GM21423 (cell line): Measurements from ENCODE around the gene NBPF15.
"Not testable (repeated sequence)": the region's sequence is repeated elsewhere in the genome, so short reads cannot be mapped to it uniquely, and the experiment has no call there.

Source experiments
- ATAC-seq: cut with Tn5 transposase; IDR thresholded peaks from one replicate; pipeline ENCODE4 v1.9.1; 2021; ENCODE audit warnings: mild to moderate bottlenecking, moderate library complexity; ENCODE audit not compliant: unreplicated experiment

Gene NBPF15, protein sequence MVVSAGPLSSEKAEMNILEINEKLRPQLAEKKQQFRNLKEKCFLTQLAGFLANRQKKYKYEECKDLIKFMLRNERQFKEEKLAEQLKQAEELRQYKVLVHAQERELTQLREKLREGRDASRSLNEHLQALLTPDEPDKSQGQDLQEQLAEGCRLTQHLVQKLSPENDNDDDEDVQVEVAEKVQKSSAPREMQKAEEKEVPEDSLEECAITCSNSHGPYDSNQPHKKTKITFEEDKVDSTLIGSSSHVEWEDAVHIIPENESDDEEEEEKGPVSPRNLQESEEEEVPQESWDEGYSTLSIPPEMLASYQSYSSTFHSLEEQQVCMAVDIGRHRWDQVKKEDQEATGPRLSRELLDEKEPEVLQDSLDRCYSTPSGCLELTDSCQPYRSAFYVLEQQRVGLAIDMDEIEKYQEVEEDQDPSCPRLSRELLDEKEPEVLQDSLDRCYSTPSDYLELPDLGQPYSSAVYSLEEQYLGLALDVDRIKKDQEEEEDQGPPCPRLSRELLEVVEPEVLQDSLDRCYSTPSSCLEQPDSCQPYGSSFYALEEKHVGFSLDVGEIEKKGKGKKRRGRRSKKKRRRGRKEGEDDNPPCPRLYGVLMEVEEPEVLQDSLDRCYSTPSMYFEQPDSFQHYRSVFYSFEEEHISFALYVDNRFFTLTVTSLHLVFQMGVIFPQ

DNA sequence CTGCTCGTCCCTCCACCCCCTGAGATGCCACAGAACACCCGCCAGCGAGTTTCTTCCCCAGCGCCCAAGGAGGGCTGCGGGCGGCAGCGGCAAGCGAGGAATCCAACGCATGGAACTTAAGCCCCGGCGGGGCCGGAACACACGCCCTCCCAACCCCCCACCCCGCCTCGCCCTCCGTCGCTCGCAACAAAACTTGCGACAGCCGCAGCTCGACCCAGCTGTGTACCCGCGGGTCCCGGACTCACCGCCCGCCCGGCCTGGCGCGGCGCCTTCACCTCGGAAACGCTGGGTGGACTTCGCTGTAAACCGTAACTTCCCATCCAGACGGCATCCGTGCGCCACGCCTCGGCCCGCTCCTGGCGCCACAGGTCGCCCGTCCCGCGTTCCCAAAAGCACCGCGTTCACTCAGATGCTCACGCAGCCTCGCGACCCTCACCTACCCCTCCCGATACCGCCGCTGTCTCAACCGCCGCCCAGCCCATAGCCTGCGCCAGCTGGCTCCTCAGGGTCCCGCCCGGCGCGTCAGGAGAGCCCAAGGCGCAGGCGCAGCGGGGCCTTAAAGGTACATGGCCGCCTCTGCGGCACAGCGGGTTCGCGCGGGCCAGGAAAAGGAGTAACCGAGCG is at the start of gene NBPF15:
Gene NBPF15 (minus strand): TSS at position 534 of the 624 bp plus-strand sequence. CDS start 21,666 bp downstream, outside the sequence.
- peak; percentile 98 for ATAC-seq

DNA sequence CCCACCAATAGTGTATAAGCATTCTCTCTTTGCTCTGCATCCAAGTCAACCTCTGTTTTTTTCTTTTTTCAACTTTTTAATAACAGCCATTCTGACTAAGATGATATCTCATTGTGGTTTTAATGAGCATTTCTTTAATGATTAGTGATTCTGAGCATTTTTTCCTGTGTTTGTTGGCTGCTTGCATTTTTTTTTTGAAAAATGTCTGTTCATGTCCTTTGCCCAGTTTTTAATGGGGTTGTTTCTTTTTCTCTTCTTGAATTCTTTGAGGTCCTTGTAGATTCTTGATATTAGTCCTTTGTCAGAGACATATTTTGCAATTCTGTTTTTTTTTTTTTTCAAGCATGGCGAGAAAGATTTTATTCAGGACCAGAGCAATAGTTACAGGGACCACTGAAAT is 35.0 kb upstream of the NBPF15 start:
- ATAC-seq = not testable (repeated sequence)

DNA sequence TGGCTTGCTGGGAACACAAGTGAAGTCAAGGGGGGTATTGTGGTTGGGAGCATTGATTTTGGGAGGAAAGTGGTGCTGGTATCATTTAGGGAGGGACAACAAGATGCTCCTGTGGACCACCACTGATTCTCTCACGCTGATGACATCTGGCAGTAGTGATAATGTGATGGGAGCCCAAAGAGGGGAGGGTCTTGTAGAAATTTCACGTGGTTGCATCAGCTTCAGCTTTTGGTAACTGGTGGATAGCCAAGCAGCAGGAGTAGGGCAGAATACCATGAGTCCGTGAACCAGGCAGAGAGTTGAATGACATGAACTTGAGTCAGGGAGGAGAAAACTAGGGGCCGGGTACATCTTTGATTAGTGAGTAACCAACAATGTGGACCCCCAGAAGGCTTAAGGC is 32.7 kb upstream of the NBPF15 start:
- ATAC-seq = not testable (repeated sequence)

DNA sequence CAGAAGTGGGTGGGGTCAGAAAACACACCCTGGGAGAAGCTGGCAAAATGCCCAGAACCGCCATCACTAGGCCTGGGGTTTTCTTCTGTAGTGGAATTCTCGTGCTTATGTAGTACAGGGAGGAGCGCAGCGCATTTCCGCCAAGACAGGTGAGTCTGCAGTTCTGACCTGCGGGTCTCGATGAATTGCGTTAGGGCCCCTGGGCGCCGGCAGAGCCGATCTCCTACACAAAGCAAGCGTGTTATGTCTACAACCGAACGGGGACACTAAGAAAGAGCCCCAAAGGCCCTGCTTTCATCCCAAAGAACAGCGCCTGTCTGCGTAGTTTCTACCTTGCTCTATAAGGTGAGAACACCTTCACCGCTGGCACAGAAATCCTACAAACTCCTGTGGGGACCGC is 28.9 kb upstream of the NBPF15 start:
- ATAC-seq = not testable (repeated sequence)

DNA sequence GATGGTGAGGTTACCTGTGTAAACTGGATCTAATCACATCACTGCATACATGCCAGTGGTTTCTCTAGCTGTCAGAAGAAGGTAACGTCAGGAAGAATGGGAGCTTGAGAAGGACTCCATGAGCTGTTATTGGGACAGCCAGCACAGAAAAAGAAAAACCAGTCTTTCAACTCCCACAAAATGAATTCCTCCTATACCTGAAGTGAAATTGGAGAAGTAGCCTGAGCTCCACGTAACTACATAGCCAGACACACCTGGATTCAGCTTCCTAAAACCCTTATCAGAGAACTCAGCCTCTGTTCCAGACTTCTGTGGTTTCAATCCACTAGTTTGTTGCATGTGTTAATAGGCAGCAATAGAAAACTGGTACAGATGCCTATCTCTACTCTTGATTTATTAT is 25.5 kb upstream of the NBPF15 start:
- not testable (repeated sequence) for ATAC-seq

DNA sequence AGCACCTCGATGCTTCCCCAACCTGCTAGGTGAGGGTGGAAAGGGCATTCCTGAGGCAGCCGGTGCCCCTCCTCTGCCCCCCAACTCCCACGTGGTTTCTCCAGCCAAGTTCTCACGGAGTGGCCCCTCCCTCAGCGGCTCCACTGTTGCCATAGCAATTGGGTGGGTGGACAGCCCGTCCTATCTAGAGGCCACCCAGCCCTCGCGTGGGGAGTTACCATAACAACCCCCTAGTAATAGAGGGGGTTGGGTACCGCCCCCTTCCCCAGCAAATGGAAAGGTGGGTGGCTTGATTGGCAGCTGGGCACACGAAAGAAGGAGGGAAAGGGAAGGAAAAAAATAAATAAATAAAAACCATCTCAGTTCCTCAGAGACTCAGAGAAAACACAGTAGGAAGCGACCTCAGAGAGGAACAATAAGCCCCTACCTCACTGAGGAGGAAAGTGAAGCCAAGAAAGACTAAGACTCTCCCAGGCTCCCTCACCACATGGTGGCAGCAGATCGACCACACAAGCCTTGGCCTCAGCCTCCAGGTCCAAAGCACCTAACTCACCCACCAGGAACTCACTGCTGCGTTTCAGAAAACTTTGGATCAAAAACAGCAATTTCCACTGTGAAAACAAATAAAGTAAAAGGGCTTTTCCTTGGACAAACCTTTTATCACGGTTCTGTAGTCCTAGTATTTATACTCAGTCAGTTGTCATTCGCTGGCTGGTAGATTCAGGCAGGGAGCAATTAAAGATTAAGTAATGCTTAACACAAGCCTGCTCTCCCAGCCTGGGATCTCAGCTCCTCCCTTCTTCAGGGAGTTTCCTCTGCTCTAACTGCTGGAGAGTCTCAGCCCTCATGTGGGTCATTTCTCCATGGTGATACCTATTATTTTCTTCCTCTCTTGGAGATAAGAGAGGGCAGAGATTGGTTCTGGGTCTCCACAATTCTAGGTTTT is 23.9 kb upstream of the NBPF15 start:
- ATAC-seq = not testable (repeated sequence)

DNA sequence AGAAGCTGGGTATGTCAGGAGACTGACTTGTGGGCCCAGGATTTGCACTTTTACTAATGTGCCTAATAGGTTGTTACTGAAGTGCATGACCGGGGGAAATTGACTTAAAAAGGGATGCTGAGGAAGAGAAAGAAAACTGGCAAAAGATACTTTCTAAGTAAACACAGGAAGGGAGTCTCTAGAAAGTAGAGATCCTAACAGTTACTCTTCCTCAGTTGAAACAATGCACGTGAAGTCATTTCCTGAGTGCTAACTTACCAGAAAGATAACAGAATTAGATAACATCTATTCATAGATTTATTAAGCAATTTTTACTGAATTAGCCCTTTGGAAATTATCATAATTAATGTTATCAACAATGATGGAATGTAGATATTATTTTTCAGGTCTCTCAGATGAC is 12.4 kb upstream of the NBPF15 start:
- ATAC-seq = not testable (repeated sequence)

DNA sequence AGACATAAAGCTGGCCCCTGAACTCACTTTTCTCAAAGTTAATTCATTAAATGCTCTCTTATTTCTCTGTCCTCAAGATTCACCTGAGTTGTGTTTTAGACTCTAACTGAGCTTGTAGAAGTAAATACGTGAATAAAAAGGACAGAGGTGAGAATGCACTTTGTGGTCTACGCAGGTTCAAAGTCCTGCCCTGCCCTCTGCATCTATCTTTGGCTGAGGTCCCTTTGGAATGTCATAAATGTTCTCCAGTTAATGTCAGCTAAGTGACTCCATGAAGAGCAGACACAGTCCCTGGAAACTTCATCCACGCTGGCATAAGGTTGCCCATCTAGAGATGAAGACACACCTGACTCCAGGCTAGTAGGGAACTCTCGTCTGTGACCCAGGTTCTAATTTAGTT is 10.0 kb upstream of the NBPF15 start:
- not testable (repeated sequence) for ATAC-seq

DNA sequence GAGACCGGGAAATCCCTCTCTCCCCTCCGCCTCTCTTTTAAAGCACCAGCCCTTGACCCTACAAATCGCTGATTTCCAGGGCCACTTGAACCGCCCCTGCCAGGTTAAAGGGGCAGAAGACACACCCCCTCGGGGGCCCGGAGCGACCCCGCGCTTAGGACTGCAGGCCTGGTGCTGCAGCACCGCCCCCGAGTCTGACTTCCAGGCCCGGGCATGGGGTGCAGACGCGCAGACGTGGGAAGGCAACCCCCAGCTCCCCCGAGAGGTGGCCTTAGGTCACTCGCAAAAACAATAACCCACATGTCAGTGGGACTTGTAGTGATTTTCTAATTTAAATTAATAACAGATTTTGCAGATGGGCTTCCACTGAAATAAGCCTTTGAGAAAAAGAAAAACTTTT is 309 bp upstream of the NBPF15 start:
- not testable (repeated sequence) for ATAC-seq

DNA sequence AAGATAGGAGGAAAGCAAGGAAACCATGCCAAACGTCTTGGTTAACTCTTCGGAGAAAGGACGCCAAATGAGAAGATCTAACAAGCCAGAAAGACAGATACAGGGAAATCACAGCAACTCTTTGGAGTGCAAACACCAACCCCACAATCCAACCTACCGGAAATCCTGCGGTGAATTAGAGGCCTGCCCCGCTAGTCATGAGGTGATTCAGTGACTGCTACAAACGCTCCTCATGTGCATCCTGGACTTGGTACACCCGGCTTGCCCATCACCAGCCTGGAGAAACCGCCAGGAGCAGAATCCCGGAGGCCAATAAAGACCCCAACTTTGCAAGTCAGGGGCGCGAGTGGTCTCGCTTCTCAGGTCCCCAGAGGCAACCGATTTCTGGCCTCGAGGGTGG is 783 bp downstream of the NBPF15 start:
- ATAC-seq = not testable (repeated sequence)

DNA sequence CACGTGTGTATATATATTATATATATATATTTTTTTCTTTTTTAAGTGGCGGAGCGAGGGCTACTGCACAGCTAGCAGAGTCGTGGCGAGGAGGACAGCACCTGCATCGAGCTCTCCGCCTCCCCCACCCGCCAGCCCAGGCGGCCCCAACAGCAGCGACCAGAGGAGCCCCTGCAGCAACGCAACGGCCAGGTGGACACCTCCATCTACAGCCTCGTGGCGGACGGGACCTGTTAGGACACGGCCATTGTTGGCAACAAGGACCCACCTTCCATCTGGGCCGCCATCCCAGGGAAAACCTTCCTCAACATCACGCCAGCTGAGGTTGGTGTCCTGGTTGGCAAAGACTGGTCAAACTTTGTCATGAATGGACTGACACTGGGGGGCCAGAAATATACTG is 19.1 kb downstream of the NBPF15 start:
- not testable (repeated sequence) for ATAC-seq

DNA sequence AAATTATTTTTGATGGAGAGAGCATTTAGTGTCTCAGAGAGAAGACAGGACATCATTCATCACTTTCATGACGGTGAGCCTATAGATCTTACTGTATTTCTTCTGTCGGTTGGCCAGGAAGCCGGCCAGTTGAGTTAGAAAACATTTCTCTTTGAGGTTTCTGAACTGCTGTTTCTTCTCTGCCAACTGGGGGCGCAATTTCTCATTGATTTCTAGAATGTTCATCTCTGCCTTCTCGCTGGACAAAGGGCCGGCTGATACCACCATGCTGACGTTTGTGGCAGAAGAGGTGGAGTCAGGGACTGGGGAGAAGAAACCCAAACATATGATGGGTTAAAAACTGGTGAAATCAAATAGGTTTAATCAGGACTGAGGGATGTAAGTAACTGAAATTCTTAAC is 21.7 kb downstream of the NBPF15 start:
- not testable (repeated sequence) for ATAC-seq

DNA sequence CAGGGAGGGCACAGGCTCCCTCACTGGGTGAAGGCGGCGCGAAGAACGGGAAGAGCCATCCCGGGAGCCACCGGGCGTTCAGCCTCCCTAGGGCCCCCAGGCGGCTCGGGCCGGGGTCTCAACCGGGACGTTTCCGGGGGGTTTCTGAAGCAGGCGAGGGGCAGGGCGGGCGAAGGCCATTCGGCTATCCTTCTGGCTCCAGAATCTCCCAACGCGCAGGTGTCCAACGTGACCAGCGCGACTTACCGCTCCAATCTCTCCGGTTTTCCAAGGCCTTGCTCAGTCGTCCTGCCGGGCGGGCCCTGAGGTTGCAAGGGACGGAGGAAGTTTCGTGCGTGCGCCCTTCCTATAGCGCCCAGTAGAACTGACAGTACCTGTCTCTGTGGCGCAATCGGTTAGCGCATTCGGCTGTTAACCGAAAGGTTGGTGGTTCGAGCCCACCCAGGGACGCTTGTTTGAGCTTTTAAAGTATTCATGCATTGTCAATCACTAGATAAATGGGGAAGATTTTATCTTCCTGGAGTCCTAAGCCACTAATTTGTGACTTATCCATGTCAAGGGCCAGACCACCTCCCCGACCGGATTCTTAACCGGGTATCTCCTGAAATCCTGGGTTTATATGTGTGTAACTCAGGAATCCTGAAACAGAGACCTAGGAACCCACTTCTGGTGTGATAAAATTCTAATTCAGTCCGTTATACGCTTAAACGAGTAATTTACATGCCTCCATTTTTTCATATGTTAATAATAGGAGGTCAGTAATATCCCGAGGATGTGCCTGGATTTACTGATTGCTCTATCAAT is 42.4 kb downstream of the NBPF15 start:
- ATAC-seq = not testable (repeated sequence)

DNA sequence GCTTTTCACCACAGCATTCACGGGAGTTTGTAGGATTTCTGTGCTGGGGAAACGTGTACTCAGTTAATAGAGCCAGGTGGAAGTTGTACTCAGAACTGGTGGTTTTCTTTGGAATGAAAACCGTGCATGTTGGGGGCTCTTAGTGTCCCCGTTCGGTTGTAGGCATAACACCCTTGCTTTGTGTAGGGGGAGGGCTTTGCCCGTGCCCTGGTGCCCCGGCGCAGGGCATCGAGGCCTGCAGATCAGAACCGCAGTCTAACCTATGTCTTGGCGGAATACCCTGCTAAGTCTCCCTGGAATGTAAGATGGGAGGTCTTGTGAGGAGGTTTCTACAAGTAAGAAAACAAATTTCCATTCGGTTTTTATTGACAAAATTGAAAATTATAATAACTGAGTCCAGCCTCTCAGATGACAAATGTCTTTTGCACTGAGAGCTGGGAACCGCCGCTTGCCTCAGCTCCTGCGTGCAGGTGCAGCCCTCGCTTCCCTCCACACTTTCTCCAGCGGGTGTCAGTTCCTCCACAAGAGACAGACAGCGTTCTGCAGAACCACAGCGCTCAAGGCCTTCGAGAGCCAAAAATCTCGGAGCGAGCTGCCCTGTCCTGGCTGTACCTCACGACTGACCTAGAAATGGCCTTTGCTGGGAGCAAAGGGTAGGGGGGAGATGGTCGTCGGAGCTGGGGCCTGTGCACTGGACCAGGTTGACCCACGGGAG is 47.9 kb downstream of the NBPF15 start:
- peak; percentile 11 for ATAC-seq

DNA sequence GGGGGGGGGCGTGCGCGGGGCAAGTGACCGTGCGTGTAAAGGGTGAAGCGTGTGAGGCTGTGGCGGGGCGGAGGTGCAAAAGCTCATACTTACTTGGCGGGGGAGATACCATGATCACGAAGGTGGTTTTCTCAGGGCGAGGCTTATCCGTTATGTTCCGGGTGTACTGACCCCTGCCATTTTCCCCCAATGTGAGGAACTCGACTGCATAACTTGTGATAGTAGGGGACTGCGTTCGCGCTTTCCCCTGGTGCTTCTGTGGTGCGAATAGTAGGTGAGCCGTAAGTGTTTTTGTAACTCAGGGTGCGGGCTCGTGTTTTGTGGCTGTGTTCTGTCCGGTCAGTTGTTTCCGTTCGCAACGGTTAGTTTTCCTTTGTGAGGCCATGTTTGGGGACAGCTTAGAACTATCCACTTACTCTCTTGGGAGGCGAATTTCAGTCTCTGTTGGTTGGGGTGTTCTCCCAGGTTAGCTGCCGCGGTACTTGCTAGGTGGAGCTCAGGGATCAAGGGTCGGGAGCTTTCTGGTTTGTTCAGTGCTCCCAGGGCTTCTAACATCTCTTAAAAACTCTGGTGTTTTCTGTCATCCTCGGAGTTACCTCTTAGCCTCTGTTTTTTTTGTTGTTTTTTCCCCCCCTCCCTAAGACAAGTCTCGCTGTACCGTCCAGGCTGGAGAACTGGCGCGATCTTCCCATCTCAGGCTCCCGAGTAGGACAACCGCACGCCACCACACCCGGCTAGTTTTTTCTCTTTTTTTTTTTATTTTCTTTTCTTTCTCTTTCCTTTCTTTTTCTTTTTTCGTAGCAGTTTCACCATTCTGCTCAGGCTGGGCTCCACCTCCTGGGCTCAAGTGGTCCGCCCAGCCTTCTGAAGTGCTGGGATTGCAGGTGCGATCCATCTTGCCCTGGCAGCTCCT is 48.7 kb downstream of the NBPF15 start:
- ATAC-seq = peak; percentile 86

DNA sequence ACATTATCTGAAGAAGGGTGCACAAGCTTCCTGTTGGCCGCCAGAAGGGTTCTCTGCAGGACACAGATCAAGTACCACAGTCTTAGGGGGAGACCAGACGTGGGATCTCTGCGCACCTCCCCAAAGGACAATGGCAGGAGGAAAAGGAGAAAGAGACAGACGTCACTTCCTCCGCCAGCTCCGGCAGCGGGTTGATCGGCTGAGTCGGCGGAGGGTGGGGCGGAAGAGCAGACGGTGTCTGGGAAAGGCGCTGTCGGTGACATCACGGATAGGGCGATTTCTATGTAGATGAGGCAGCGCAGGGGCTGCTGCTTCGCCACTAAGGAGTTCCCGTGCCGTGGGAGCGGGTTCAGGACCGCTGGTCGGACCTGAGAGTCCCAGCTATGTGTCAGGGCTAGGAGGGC is 49.4 kb downstream of the NBPF15 start:
- ATAC-seq = peak; percentile 57

DNA sequence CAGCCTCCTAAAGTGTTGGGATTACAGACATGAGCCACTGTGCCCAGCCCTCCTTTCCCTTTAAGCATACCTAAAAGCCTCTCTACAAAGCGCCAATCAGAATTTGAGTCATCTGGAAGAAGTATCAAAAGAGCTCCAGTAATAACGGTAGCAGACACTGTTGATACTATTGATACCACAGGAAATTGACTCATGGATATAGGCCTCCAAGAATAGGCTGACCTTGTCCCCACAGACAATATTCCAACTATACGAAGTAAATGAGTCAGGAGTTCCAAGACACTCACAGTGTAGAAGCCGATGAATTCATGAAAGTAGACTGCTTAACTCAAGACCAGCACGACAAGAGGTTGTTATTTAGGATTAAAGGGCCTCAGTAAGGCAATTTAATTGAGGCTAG is 58.7 kb downstream of the NBPF15 start:
- not testable (repeated sequence) for ATAC-seq

DNA sequence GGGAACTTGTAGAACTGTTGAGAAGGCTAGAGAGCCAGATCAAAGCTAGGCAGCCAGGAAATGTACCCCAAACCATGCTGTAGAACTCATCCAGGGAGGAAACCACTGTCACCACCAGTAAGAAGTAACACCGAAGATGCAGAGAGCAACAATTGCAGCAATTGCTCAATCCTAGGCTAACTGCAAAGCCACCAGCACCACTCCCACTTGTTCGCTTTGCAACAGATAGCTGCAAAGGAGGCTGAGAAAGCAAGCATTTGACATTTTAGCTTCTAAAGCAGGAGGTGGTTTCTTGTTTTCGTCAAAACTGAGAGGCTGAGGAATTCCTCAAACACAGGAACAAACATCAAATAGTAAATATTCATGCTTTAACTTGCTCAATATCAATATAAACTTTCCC is 89.8 kb downstream of the NBPF15 start:
- not testable (repeated sequence) for ATAC-seq
